ENCODE results near the gene LINC00632. TPM values are rescaled to one million over a fixed set of nuclear protein-coding genes. Genes with fewer than 3 reads are reported as not detected.
A peak's percentile ranks its signal among the peaks of the same experiment; 100 is the strongest.

The LINC00632 gene
- total RNA-seq, 1 donor from 2014 or later, result 221 TPM

DNA sequence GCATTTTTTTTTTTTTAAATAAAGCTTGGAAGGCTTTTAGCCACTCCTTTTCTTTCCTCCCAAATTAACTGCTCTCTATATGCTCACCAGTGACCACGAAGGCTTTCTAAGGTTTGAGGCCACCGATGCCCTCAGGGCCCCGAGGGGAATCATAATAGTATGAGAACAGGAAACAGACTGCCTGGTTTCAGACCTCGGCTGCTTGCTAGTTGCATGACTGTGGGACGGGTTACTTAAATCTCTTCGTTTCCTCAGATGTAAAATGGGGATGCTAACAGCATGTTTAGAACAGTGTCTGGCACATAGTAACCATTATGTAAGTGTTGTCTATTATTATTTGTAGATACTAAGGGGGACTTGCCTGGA lies 3.6 kb downstream of the LINC00632 start:
- ATAC-seq, result peak; percentile 25
- H3K4me3 ChIP-seq, result peak overlapping the region; percentile 25

GRCh38 chrX:140715787-140716186 lies 6.2 kb downstream of the LINC00632 start:
- TF ChIP-seq, protein P1, sequence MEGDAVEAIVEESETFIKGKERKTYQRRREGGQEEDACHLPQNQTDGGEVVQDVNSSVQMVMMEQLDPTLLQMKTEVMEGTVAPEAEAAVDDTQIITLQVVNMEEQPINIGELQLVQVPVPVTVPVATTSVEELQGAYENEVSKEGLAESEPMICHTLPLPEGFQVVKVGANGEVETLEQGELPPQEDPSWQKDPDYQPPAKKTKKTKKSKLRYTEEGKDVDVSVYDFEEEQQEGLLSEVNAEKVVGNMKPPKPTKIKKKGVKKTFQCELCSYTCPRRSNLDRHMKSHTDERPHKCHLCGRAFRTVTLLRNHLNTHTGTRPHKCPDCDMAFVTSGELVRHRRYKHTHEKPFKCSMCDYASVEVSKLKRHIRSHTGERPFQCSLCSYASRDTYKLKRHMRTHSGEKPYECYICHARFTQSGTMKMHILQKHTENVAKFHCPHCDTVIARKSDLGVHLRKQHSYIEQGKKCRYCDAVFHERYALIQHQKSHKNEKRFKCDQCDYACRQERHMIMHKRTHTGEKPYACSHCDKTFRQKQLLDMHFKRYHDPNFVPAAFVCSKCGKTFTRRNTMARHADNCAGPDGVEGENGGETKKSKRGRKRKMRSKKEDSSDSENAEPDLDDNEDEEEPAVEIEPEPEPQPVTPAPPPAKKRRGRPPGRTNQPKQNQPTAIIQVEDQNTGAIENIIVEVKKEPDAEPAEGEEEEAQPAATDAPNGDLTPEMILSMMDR (IDR thresholded peaks at IDR 0.05), result no peak
- H3K36me3 ChIP-seq, result no peaks in the 10 kb centered on the region
- H3K9me3 ChIP-seq, result no peaks in the 10 kb centered on the region
- ATAC-seq (no peak), DNase-seq (no peak)
- no peak overlapping the region for H3K4me3 ChIP-seq
- H3K27me3 ChIP-seq, result no peaks in the 10 kb centered on the region
- H3K4me1 ChIP-seq, result no peaks in the 10 kb centered on the region
- intact Hi-C loops (cut with DNase I), result no loop called here
- H3K27ac ChIP-seq, result no peak overlapping the region

More for the DNA sequence above, 3.6 kb downstream of the LINC00632 start:
- no peaks in the 10 kb centered on the region for H3K9me3 ChIP-seq
- H3K36me3 ChIP-seq, result no peaks in the 10 kb centered on the region
- DNase-seq, result no peak
- H3K27me3 ChIP-seq, result no peaks in the 10 kb centered on the region
- intact Hi-C loops (cut with DNase I), result no loop called here
- no peaks in the 10 kb centered on the region for H3K4me1 ChIP-seq
- H3K27ac ChIP-seq, result no peak overlapping the region
- TF ChIP-seq, protein P1 (IDR thresholded peaks at IDR 0.05), result no peak

DNA sequence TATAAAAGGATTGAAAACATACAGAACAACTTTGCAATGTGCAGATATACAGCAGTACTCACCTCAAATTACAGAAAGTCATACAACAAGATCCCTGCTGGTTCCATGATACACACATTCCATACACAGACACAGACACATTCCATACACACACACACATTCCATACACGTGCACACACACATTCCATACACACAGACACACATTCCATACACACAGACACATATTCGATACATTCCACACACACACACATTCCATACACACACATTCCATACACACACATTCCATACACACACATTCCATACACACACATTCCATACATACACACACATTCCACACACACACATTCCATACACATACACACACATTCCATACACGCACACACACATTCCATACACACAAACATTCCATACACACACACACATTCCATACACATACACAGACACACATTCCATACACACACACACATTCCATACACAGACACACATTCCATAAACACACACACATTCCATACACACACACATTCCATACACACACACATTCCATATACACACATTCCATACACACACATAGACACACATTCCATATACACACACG lies 13.7 kb downstream of the LINC00632 start:
- no peaks in the 10 kb centered on the region for H3K27me3 ChIP-seq
- ATAC-seq (no peak), DNase-seq (no peak)
- no peak overlapping the region for H3K27ac ChIP-seq
- H3K9me3 ChIP-seq, result no peaks in the 10 kb centered on the region
- H3K36me3 ChIP-seq, result no peaks in the 10 kb centered on the region
- no peak overlapping the region for H3K4me3 ChIP-seq
- TF ChIP-seq, protein P1 (IDR thresholded peaks at IDR 0.05), result no peak
- no peaks in the 10 kb centered on the region for H3K4me1 ChIP-seq
- intact Hi-C loops (cut with DNase I), result no loop called here

GRCh38 chrX:140724309-140724708 lies 14.8 kb downstream of the LINC00632 start:
- no peak overlapping the region for H3K27ac ChIP-seq
- DNase-seq (no peak), ATAC-seq (no peak)
- no peak overlapping the region for H3K4me3 ChIP-seq
- no peaks in the 10 kb centered on the region for H3K36me3 ChIP-seq
- TF ChIP-seq, protein P1 (IDR thresholded peaks at IDR 0.05), result no peak
- intact Hi-C loops (cut with DNase I), result no loop called here
- no peaks in the 10 kb centered on the region for H3K4me1 ChIP-seq
- H3K27me3 ChIP-seq, result no peaks in the 10 kb centered on the region
- H3K9me3 ChIP-seq, result no peaks in the 10 kb centered on the region

- TF ChIP-seq, protein P1 (IDR thresholded peaks at IDR 0.05), result no peak
- H3K9me3 ChIP-seq, result no peaks in the 10 kb centered on the region
- H3K27me3 ChIP-seq, result no peaks in the 10 kb centered on the region
- no peak for DNase-seq
- ATAC-seq, result no peak
- no peaks in the 10 kb centered on the region for H3K36me3 ChIP-seq
- H3K27ac ChIP-seq, result no peak overlapping the region
- intact Hi-C loops (cut with DNase I), result no loop called here
- no peak overlapping the region for H3K4me3 ChIP-seq
- no peaks in the 10 kb centered on the region for H3K4me1 ChIP-seq
Observed at GRCh38 chrX:140724736-140725135, 15.2 kb downstream of the LINC00632 start.

DNA sequence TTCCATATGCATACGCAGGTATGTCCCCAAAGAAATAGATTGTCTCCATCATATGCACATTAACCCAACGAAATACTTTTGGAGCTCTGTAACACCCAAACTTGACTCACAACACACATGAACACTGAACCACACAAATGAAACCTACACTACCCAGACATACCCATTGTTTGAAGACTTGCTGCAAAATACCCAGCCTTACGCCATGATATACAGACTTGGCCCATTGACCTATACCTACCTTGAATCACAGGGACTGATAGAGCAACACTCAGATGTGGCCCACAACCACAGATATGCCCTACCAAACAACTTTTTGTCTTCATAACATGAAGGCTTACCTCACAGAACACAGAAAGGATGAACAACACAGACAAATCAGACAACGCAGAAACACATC lies 15.9 kb downstream of the LINC00632 start:
- DNase-seq (no peak), ATAC-seq (no peak)
- TF ChIP-seq, protein P1 (IDR thresholded peaks at IDR 0.05), result no peak
- Histone ChIP-seq H3K27me3 (no peaks in the 10 kb centered on the region), H3K9me3 (no peaks in the 10 kb centered on the region), H3K4me3 (no peak overlapping the region), H3K27ac (no peak overlapping the region), H3K4me1 (no peaks in the 10 kb centered on the region), H3K36me3 (no peaks in the 10 kb centered on the region)
- intact Hi-C loops (cut with DNase I), result no loop called here

Measured in upper lobe of right lung (tissue), 1 donor.